Urinary bladder (tissue), 4 donors: ENCODE results near the gene MSH3. TPM values are rescaled to one million over a fixed set of nuclear protein-coding genes. Genes with fewer than 3 reads are reported as not detected.
"Not testable (repeated sequence)": the region's sequence is repeated elsewhere in the genome, so short reads cannot be mapped to it uniquely, and the experiment has no call there.

Experiments
- DNase-seq: peaks from one replicate; pipeline ENCODE4 v3.0.0-alpha.2; 2015; ENCODE audit errors: extremely low spot score
- H3K27ac ChIP-seq: one replicate; pipeline ENCODE4 v1.5.1; 2013; ENCODE audit warnings: low read depth, mild to moderate bottlenecking, moderate library complexity
- H3K36me3 ChIP-seq: one replicate; pipeline ENCODE4 v1.6.1; 2013; ENCODE audit warnings: mild to moderate bottlenecking, moderate library complexity; ENCODE audit not compliant: insufficient read depth
- H3K4me1 ChIP-seq: one replicate; pipeline ENCODE4 v1.6.1; 2013; ENCODE audit warnings: mild to moderate bottlenecking, moderate library complexity; ENCODE audit not compliant: insufficient read depth
- H3K4me3 ChIP-seq: one replicate; pipeline ENCODE4 v1.5.1; 2013; ENCODE audit warnings: low read depth, low read length
- WGBS: extraction: QIAGEN DNeasy Blood & Tissue Kit; methylation state at CpG from one replicate; pipeline ENCODE4 v1.1.7; 2013; 5-methylcytosine and 5-hydroxymethylcytosine counted together
- polyA plus RNA-seq: library from polyadenylated mRNA; stranded (reverse); fragments of 200-250 nt; gene quantifications from one replicate; pipeline ENCODE4 v1.2.3, GENCODE V29; 2013
- total RNA-seq: library from RNA; depleted of rRNA; stranded (reverse); fragments of >200 nt; gene quantifications from one replicate; pipeline ENCODE4 v1.2.3, GENCODE V29; 2014
- donor health status: healthy with polysubstance abuse.
- donor health status: healthy.

The MSH3 gene
- total and polyA plus RNA-seq, 2 donors = 5.5 to 33.8 TPM

DNA sequence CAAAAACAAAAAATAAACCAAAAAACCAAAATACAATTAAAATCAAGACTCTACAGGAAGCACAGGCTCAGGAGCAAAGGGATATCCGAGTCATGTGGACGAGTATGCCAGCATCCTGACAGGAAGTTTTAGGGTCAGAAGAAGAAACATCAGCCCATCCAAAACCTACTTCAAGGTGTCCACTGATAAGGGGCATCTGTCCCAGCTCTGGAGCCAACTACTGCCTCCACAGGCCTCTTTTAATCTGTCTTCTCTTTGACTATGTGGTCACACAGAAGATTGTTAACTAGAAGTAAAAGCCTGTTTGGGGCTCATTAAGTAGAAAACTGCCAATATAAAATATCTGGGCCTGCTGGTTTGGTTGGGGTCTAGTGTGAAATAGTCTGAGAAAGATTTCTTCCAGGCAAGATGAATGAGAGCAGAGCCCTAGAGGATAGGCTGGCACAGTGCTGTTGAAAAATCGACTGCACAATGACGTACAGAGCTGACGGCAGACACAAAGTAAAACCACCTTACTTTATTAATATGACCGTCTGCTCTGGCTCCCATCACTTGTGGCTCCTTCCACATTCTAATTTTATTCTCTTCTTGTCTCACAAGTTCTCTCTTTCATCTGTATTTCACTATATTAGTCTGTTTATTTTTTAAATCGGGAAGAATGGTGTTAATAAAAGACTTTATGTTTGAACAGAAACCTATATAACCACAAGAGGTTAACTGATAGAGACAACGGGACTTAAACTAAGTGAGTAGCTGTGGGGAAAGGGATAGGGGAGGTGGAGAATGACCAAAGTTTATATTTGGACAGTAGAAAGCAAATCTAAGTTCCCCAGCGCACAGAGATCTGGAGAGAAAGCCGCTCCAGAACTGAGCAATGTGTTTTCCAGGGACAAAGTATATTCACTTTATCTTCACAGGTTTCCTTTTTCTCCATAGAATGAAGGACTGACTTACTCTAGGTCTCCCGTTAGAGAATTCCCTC is 22.9 kb upstream of the MSH3 start:
- WGBS = 91% methylated on average over 11 of the region's 11 CpGs

DNA sequence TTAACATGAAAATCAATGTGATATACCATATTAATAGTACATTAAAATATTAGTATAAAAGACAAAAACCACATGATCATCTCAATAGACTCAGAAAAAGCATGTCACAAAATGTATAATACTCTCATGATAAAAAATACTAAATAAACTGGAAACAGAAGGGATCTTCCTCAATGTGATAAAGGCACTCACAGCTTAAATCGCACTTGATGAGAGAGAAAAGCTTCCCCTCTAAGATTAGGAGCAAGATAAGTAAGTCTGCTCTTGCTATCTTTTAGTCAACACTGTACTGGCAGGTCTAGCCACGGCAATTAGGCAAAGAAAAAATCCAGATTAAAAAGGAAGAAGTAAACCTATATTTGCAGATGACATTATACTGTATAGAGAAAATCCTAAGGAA is 21.8 kb upstream of the MSH3 start:
- no peaks in the 10 kb centered on the region for H3K4me1 ChIP-seq
- no peak overlapping the region for H3K27ac ChIP-seq
- DNase-seq = no peak
- WGBS = 75% methylated on average over 2 of the region's 2 CpGs
- H3K36me3 ChIP-seq = peaks cover 2% of the 10 kb centered on the region
- H3K4me3 ChIP-seq = no peak overlapping the region

More for the DNA sequence above, 22.9 kb upstream of the MSH3 start:
- DNase-seq = no peak
- Histone ChIP-seq H3K36me3 (peaks cover 2% of the 10 kb centered on the region), H3K4me1 (no peaks in the 10 kb centered on the region), H3K4me3 (no peak overlapping the region), H3K27ac (no peak overlapping the region)

DNA sequence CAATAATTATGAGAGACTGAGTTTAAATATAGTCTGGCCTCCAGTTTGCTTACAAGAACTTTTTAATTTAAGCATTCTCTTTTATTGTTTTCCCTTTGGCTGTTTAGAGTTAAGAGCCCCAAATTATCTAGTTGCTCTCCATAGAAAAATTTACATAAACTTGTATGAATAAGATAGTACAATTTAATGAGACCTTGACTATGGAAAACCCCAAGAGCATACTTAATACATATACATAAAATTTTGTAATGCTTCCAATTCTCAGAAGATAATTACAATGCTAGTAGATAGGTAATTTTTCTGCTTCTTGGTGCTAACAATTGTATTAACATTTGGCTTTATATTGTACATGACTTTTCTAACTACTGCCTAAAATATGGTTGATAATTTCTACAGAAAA is 20.3 kb upstream of the MSH3 start:
- Histone ChIP-seq H3K36me3 (peaks cover 2% of the 10 kb centered on the region), H3K27ac (no peak overlapping the region), H3K4me3 (no peak overlapping the region), H3K4me1 (no peaks in the 10 kb centered on the region)
- no peak for DNase-seq

DNA sequence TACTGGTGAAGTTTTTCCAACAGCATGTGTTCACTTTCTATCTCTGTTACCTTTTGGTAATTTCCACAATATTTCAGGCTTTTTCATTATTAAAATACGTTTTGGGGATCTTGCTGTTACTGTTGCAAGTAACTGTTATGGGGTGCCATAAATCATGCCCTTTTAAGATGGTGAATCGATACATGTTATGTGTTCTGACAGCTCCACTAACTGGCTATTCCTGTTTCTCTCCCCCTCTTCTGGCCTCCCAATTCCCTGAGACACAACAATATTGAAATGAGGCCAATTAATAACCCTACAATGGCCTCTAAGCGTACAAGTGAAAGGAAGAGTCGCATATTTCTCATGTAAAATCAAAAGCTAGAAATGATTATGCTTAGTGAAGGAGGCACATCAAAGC is 13.1 kb upstream of the MSH3 start:
- WGBS = 83% methylated on average over 4 of the region's 4 CpGs

DNA sequence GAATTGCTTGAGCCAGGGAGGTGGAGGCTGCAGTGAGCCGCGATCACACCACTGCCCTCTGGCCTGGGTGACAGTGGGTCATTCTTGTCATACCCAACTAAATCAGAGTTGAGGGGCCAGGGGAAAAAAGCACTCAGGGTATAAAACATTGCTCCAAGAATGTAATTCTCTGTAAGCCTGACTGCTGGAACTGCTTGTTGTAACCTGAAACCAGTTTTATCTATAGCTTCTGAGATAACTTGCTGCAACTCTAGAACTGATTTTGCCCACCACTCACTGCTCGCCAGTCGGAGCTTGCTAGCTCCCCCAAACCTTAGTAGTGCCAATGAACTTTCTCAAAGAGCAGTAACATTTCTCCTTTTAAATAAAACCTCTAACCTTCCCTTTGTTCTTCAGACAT is 9.6 kb upstream of the MSH3 start:
- peaks cover 3% of the 10 kb centered on the region for H3K36me3 ChIP-seq
- no peak overlapping the region for H3K27ac ChIP-seq
- no peaks in the 10 kb centered on the region for H3K4me1 ChIP-seq
- no peak overlapping the region for H3K4me3 ChIP-seq
- no peak for DNase-seq
- WGBS = 50% methylated on average over 4 of the region's 4 CpGs

More for the DNA sequence above, 13.1 kb upstream of the MSH3 start:
- H3K4me1 ChIP-seq = no peaks in the 10 kb centered on the region
- H3K36me3 ChIP-seq = peaks cover 3% of the 10 kb centered on the region
- DNase-seq = no peak
- H3K27ac ChIP-seq = no peak overlapping the region
- H3K4me3 ChIP-seq = no peak overlapping the region

DNA sequence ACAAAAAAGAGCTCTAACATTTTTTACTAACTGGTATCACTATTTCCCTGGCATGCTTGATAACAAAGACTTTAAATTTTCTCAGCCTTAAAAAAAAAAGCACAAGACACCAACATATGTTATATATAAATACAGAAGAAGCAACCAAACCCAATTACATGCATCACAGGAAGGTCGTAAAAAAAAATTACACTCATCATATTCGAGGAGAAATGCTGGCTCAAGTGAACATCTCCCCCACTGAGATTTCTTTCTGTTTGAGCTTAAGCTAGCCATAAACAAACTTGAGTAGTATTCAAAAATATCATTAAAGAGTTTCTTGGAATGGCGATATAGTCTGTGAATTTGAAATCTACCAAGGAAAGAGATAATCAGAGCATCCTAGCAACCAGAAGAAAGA is 7.5 kb upstream of the MSH3 start:
- 53% methylated on average over 3 of the region's 3 CpGs for WGBS
- Histone ChIP-seq H3K36me3 (no peaks in the 10 kb centered on the region), H3K27ac (no peak overlapping the region), H3K4me1 (no peaks in the 10 kb centered on the region), H3K4me3 (no peak overlapping the region)
- DNase-seq = no peak

DNA sequence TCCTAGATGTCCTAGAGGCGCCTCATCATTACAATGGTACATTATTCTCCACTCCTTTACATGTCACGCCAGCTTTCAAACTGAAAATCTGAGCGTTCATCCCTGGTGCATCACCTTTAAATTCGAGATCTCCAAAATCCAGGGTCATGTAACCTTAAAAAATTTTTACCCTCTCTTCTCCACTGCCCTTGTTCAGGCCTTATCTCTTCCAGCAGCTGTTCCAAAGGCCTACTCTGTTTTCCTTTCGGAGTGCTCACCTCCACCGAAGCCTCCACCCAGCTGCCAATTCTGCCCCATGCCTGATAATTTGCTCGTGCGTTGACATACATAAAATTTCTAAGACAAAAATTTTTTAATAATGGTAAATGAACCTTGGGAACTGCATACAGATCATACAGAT is 950 bp upstream of the MSH3 start:
- no peak for DNase-seq
- Histone ChIP-seq H3K4me1 (peaks cover 3% of the 10 kb centered on the region), H3K4me3 (no peak overlapping the region), H3K27ac (no peak overlapping the region), H3K36me3 (peaks cover 2% of the 10 kb centered on the region)
- WGBS = 38% methylated on average over 8 of the region's 8 CpGs

DNA sequence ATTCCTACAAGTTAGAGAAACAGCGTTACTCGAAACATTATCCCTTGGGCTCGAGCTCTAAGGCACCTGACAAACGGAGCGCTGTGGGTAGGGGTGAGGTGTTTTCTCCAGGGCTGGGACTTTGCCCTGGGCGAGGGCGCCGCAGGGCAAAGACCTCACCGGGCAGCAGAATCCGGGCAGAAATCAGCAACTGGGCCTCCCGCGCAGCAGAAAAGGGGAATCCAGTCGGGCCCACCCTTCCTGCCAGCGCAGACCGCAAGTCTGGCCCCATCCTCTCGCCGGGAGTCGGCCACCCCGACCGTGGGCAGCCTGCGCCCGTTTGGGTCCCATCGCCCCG is 430 bp upstream of the MSH3 start:
- Histone ChIP-seq H3K27ac (no peak overlapping the region), H3K4me1 (peaks cover 3% of the 10 kb centered on the region), H3K4me3 (peak overlapping the region; percentile 89), H3K36me3 (peaks cover 2% of the 10 kb centered on the region)
- DNase-seq = no peak
- under 1% methylated on average over 24 of the region's 24 CpGs for WGBS

DNA sequence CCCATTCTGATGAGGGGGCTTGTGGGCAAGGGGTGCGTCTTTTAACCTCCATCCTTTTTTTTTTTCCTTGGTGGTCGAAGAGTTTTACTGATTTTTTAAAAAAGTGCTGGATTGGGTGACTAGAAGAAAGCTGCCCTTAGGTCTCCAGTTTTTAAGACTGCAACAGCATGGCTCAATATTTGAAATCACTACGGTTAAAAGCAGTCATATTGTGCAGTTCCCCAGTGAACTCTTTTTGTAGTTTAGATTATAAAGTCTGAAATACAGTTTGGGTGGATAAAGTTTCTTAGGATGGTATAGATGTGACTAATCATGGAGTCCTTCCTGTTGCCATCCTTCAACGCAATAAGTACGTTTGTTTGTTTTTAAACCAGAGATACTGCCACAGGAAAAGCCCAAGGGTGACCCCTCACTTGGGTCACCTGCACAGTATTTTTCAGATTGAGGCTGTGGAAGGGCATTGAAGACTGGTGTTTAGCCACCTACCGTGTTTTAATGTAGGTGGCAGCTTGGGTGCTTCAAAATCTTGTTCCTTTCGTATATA is 851 bp downstream of the MSH3 start:
- peaks cover 3% of the 10 kb centered on the region for H3K4me1 ChIP-seq
- no peak for DNase-seq
- 22% methylated on average over 7 of the region's 7 CpGs for WGBS
- H3K4me3 ChIP-seq = peak overlapping the region; percentile 89
- H3K36me3 ChIP-seq = peaks cover 3% of the 10 kb centered on the region
- peak overlapping the region; percentile 66 for H3K27ac ChIP-seq

DNA sequence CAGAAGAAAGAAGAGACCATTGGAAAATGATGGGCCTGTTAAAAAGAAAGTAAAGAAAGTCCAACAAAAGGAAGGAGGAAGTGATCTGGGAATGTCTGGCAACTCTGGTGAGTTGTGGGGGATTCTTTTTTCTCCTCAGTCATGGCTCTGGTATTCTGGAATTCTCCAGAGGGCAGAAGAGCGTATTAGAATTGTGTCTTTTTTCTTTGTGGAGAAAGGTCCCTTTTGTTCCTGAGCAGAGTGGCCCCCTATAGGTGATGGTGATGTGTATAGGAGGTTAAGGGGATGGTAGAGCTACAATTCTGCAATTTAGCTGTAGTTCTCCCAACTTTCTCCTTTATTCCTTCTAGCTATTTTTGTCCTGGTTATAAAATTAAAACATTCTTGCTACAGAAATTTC is 2.0 kb downstream of the MSH3 start:
- Histone ChIP-seq H3K4me1 (peaks cover 3% of the 10 kb centered on the region), H3K27ac (no peak overlapping the region), H3K36me3 (peaks cover 3% of the 10 kb centered on the region), H3K4me3 (no peak overlapping the region)
- 76% methylated on average over 1 of the region's 1 CpG for WGBS
- no peak for DNase-seq

DNA sequence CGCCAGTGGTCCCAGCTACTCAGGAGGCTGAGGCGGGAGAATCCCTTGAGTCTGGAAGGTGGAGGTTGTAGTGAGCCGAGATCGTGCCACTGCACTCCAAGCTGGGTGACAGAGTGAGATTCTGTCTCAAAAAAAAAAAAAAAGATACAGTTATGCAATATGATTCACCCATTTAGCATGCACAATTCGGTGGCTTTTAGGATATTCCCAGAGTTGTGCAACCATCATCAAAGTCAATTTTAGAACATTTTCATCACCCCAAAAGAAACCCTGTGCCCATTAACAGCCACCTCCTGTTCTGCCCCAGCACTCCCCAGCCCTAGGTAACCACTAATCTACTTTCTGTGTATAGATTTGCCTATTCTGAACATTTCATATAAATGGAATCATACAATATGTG is 4.7 kb downstream of the MSH3 start:
- DNase-seq = no peak
- WGBS = 89% methylated on average over 5 of the region's 5 CpGs
- peaks cover 5% of the 10 kb centered on the region for H3K36me3 ChIP-seq

DNA sequence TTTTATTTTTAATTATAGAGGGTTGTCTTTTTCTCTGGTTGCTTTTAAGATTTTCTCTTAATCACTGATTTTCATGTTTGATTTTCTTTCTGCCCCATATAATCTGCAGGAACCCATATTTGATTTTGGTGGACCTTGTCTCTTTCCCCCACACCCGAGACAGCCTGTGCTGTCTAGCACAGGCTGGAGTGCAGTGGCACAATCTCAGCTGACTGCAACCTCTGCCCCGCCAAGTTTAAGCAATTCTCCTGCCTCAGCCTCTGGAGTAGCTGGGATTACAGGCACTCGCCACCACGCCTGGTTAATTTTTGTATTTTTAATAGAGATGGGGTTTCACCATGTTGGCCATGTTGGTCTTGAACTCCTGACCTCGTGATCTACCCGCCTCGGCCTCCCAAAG is 6.2 kb downstream of the MSH3 start:
- not testable (repeated sequence) for H3K4me1 ChIP-seq, DNase-seq, H3K4me3 ChIP-seq, H3K27ac ChIP-seq, H3K36me3 ChIP-seq
- 82% methylated on average over 7 of the region's 7 CpGs for WGBS

More for the DNA sequence above, 4.7 kb downstream of the MSH3 start:
- no peak overlapping the region for H3K4me3 ChIP-seq
- H3K27ac ChIP-seq = no peak overlapping the region
- H3K4me1 ChIP-seq = peaks cover 3% of the 10 kb centered on the region

DNA sequence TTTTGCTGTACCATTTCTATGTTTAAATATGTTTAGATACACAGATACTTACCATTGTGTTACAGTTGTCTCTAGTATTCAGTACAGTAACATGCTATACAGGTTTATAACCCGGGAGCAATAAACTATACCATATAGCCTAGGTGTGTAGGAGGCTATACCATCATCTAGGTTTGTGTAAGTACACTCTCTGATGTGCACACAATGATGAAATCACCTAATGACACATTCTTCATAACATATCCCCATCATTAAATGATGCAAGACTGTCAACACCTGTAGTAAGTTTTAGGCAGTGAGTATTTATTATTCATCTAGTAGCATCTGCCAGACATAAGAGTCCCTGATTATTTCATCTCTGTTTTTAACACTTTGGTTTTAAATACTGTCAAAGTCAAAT is 7.7 kb downstream of the MSH3 start:
- no peak overlapping the region for H3K4me3 ChIP-seq
- H3K4me1 ChIP-seq = no peaks in the 10 kb centered on the region
- DNase-seq = no peak
- no peak overlapping the region for H3K27ac ChIP-seq
- 100% methylated on average over 1 of the region's 1 CpG for WGBS
- H3K36me3 ChIP-seq = peaks cover 3% of the 10 kb centered on the region

DNA sequence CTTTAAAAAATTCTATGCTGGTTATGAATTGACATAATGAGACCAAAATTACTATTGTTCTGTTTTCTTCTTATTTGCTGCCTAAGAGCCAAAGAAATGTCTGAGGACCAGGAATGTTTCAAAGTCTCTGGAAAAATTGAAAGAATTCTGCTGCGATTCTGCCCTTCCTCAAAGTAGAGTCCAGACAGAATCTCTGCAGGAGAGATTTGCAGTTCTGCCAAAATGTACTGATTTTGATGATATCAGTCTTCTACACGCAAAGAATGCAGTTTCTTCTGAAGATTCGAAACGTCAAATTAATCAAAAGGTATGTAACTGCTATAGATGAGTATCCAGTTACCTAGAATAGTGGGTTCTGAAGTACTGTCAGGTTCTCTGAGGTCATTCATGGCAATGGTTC is 10.6 kb downstream of the MSH3 start:
- peaks cover 3% of the 10 kb centered on the region for H3K36me3 ChIP-seq
- no peak overlapping the region for H3K4me3 ChIP-seq

More for the DNA sequence above, 10.6 kb downstream of the MSH3 start:
- no peak for DNase-seq
- 89% methylated on average over 4 of the region's 4 CpGs for WGBS
- Histone ChIP-seq H3K4me1 (no peaks in the 10 kb centered on the region), H3K27ac (no peak overlapping the region)
